ENCODE measurements around the gene HOXD12. TPM values are rescaled to one million over a fixed set of nuclear protein-coding genes. Genes with fewer than 3 reads are reported as not detected.

Gene HOXD12
- total RNA-seq, 1 experiment from 2014 or later: 0.27 TPM

DNA sequence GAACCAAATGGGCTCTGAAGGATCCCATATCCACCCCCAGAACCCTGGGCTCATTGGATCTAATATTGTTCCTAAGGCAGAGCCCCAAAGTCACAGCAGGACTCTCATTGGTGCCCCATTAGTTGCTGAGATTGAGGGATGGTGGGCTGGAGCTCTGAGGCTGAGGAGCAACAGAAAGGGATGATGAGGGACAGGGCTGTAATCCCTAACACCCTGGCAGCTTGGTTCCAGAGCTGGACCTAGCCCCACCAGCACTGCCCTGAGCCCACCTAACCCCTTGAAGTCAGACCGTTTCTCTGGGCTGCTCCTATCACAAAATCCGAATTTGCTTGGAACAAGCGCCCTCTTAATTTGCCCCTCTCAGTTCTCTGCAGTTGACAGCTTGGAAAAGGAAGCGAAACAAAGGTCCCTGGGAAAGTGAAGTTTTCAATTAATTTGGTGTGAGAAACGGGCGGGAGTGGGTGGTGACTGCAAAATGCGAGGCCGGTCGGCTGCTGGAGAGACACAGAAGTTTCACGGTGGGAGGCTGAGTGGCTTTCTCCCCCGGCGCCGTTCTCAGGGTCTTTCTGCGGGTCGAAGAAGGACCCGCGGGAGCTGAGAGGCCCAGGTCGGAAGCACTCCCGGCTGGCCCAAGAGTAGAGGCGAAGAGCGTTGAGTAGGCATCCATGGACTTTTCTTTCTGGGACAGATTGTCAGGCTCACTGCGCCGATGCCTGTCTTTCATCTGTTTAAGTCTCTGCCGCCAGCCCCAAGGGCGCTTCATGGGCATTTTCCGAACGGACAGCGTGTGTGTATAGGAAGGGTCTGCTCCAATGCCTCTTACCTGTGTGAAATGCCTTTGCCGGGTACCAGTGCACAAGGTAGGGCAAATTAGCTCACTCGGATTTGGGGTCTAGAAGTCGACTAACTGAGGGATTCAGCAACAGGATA lies 8.0 kb upstream of the HOXD12 start:
- no peak overlapping the region for H2AFZ ChIP-seq (ENCODE audit: low read depth, low read length, poor library complexity, severe bottlenecking)
- H3K27ac ChIP-seq (ENCODE audit: low read depth, low read length): no peak overlapping the region
- no TSS peak for BruUV-seq (replicated peaks)
- H3K4me2 ChIP-seq (ENCODE audit: low read length): no peak overlapping the region
- DNase-seq (ENCODE audit: low read depth, low spot score) (no peak), ATAC-seq (no peak)
- no peak overlapping the region for H3K4me3 ChIP-seq (replicated peaks in 1 of 2; ENCODE audit: low read depth in 1 of 2, low read length in 2 of 2)
- H3K9ac ChIP-seq (ENCODE audit: low read length): no peak overlapping the region
- POLR2A ChIA-PET: no interaction called here
- H3K79me2 ChIP-seq (ENCODE audit: insufficient read depth, low read length): no peaks in the 10 kb centered on the region
- no peaks in the 10 kb centered on the region for H3K27me3 ChIP-seq (ENCODE audit: insufficient read depth, low read length)
- TF ChIP-seq RAD21 (IDR thresholded peaks at IDR 0.05; ENCODE audit: low read depth): no peak
- TF ChIP-seq, protein P1, sequence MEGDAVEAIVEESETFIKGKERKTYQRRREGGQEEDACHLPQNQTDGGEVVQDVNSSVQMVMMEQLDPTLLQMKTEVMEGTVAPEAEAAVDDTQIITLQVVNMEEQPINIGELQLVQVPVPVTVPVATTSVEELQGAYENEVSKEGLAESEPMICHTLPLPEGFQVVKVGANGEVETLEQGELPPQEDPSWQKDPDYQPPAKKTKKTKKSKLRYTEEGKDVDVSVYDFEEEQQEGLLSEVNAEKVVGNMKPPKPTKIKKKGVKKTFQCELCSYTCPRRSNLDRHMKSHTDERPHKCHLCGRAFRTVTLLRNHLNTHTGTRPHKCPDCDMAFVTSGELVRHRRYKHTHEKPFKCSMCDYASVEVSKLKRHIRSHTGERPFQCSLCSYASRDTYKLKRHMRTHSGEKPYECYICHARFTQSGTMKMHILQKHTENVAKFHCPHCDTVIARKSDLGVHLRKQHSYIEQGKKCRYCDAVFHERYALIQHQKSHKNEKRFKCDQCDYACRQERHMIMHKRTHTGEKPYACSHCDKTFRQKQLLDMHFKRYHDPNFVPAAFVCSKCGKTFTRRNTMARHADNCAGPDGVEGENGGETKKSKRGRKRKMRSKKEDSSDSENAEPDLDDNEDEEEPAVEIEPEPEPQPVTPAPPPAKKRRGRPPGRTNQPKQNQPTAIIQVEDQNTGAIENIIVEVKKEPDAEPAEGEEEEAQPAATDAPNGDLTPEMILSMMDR (IDR thresholded peaks at IDR 0.05 in 2 of 3, conservative IDR thresholded peaks at IDR 0.05 in 1 of 3; ENCODE audit: borderline replicate concordance in 1 of 3, insufficient read depth in 1 of 3, low read depth in 2 of 3, low read length in 2 of 3): no peak
- no peak for TF ChIP-seq ZFX (IDR thresholded peaks at IDR 0.05)
- TF ChIP-seq EZH2phosphoT487 (IDR thresholded peaks at IDR 0.05; ENCODE audit: borderline replicate concordance): no peak
- no peak for TF ChIP-seq SIN3A (IDR thresholded peaks at IDR 0.05; ENCODE audit: low read depth)
- TF ChIP-seq YY1 (IDR thresholded peaks at IDR 0.05; ENCODE audit: extremely low read depth, insufficient replicate concordance, low read depth, low read length): no peak
- TF ChIP-seq CEBPB (IDR thresholded peaks at IDR 0.05; ENCODE audit: low read depth): no peak
- no peak for TF ChIP-seq CBX3 (IDR thresholded peaks at IDR 0.05; ENCODE audit: low read depth)
- TF ChIP-seq FOSL1 (IDR thresholded peaks at IDR 0.05; ENCODE audit: low read depth): no peak
- no peak for TF ChIP-seq ELF1 (IDR thresholded peaks at IDR 0.05; ENCODE audit: borderline replicate concordance, low read depth)
- TF ChIP-seq, protein P2, sequence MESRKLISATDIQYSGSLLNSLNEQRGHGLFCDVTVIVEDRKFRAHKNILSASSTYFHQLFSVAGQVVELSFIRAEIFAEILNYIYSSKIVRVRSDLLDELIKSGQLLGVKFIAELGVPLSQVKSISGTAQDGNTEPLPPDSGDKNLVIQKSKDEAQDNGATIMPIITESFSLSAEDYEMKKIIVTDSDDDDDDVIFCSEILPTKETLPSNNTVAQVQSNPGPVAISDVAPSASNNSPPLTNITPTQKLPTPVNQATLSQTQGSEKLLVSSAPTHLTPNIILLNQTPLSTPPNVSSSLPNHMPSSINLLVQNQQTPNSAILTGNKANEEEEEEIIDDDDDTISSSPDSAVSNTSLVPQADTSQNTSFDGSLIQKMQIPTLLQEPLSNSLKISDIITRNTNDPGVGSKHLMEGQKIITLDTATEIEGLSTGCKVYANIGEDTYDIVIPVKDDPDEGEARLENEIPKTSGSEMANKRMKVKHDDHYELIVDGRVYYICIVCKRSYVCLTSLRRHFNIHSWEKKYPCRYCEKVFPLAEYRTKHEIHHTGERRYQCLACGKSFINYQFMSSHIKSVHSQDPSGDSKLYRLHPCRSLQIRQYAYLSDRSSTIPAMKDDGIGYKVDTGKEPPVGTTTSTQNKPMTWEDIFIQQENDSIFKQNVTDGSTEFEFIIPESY (IDR thresholded peaks at IDR 0.05; ENCODE audit: extremely low read depth, insufficient replicate concordance, low read length): no peak
- TF ChIP-seq, protein P3, sequence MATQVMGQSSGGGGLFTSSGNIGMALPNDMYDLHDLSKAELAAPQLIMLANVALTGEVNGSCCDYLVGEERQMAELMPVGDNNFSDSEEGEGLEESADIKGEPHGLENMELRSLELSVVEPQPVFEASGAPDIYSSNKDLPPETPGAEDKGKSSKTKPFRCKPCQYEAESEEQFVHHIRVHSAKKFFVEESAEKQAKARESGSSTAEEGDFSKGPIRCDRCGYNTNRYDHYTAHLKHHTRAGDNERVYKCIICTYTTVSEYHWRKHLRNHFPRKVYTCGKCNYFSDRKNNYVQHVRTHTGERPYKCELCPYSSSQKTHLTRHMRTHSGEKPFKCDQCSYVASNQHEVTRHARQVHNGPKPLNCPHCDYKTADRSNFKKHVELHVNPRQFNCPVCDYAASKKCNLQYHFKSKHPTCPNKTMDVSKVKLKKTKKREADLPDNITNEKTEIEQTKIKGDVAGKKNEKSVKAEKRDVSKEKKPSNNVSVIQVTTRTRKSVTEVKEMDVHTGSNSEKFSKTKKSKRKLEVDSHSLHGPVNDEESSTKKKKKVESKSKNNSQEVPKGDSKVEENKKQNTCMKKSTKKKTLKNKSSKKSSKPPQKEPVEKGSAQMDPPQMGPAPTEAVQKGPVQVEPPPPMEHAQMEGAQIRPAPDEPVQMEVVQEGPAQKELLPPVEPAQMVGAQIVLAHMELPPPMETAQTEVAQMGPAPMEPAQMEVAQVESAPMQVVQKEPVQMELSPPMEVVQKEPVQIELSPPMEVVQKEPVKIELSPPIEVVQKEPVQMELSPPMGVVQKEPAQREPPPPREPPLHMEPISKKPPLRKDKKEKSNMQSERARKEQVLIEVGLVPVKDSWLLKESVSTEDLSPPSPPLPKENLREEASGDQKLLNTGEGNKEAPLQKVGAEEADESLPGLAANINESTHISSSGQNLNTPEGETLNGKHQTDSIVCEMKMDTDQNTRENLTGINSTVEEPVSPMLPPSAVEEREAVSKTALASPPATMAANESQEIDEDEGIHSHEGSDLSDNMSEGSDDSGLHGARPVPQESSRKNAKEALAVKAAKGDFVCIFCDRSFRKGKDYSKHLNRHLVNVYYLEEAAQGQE (IDR thresholded peaks at IDR 0.05; ENCODE audit: low read depth): no peak
- no peak for TF ChIP-seq POLR2A (IDR thresholded peaks at IDR 0.05; ENCODE audit: borderline replicate concordance, extremely low read depth, insufficient read depth, insufficient read length)
- no peak for TF ChIP-seq TCF7L2 (IDR thresholded peaks at IDR 0.05; ENCODE audit: borderline replicate concordance, extremely low read depth, insufficient read depth, insufficient read length)
- TF ChIP-seq JUND (IDR thresholded peaks at IDR 0.05): no peak
- TF ChIP-seq SP1 (IDR thresholded peaks at IDR 0.05; ENCODE audit: low read depth): no peak
- H3K9me2 ChIP-seq (ENCODE audit: insufficient read depth): no peaks in the 10 kb centered on the region
- intact Hi-C loops (cut with micrococcal nuclease): no loop called here
- no peaks in the 10 kb centered on the region for H3K9me3 ChIP-seq (ENCODE audit: control insufficient read depth in 1 of 2, insufficient read depth in 1 of 2, low read depth in 1 of 2, low read length in 2 of 2)
- H3K4me1 ChIP-seq (ENCODE audit: control insufficient read depth in 1 of 2, insufficient read depth in 2 of 2, low read length in 2 of 2): peaks cover 0 to 2% of the 10 kb centered on the region in 2 experiments; a peak in 3 of 4 replicates
- no peaks in the 10 kb centered on the region for H3K36me3 ChIP-seq (ENCODE audit: control insufficient read depth in 1 of 2, insufficient read depth in 2 of 2, low read length in 2 of 2)
- RAD21 ChIA-PET (ENCODE audit: low non-redundant PET in 1 of 2, low total read pairs in 2 of 2, uncharacterized antibody in 2 of 2, unreplicated experiment in 2 of 2): no interaction called here
- CTCF ChIA-PET: no interaction called here
- no peaks in the 10 kb centered on the region for H4K20me1 ChIP-seq (ENCODE audit: insufficient read depth)

Measured in HCT116 (cell line).